RWPE1 (cell line): Measurements from ENCODE around the gene RHOT1.

Experiments used
- CTCF ChIA-PET: fragments of 350-600 bp; sonication (Branson Sonifier 250); formaldehyde crosslinking; extraction: SDS; loops from one replicate; lab custom pipeline; 2021; lab: Yijun Ruan, JAX
- POLR2A ChIA-PET: fragments of 400-600 bp; formaldehyde crosslinking; extraction: SDS; loops from one replicate; lab custom pipeline; 2020; ENCODE audit warnings: antibody characterized with exemption; ENCODE audit not compliant: low non-redundant PET; lab: Yijun Ruan, JAX
- DNase-seq: peaks from one replicate; pipeline ENCODE4 v3.0.0; 2012; ENCODE audit warnings: low spot score
- H3K27ac ChIP-seq: fragments of 450-650 bp; 2 replicates; pipeline ENCODE4 v1.5.1; 2017
- TF ChIP-seq, protein P1 (sequence below): fragments of 450-650 bp; conservative IDR thresholded peaks from 2 replicates; pipeline ENCODE4 v1.5.1; 2017; ENCODE audit warnings: low read depth, mild to moderate bottlenecking

RHOT1 gene

GRCh38 chr17:32264823-32265191 lies 122.5 kb downstream of the RHOT1 start:
- POLR2A ChIA-PET, result no interaction called here
- TF ChIP-seq, protein P1, sequence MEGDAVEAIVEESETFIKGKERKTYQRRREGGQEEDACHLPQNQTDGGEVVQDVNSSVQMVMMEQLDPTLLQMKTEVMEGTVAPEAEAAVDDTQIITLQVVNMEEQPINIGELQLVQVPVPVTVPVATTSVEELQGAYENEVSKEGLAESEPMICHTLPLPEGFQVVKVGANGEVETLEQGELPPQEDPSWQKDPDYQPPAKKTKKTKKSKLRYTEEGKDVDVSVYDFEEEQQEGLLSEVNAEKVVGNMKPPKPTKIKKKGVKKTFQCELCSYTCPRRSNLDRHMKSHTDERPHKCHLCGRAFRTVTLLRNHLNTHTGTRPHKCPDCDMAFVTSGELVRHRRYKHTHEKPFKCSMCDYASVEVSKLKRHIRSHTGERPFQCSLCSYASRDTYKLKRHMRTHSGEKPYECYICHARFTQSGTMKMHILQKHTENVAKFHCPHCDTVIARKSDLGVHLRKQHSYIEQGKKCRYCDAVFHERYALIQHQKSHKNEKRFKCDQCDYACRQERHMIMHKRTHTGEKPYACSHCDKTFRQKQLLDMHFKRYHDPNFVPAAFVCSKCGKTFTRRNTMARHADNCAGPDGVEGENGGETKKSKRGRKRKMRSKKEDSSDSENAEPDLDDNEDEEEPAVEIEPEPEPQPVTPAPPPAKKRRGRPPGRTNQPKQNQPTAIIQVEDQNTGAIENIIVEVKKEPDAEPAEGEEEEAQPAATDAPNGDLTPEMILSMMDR, result no peak
- DNase-seq, result no peak
- CTCF ChIA-PET, result no interaction called here
- H3K27ac ChIP-seq, result no peak overlapping the region

DNA sequence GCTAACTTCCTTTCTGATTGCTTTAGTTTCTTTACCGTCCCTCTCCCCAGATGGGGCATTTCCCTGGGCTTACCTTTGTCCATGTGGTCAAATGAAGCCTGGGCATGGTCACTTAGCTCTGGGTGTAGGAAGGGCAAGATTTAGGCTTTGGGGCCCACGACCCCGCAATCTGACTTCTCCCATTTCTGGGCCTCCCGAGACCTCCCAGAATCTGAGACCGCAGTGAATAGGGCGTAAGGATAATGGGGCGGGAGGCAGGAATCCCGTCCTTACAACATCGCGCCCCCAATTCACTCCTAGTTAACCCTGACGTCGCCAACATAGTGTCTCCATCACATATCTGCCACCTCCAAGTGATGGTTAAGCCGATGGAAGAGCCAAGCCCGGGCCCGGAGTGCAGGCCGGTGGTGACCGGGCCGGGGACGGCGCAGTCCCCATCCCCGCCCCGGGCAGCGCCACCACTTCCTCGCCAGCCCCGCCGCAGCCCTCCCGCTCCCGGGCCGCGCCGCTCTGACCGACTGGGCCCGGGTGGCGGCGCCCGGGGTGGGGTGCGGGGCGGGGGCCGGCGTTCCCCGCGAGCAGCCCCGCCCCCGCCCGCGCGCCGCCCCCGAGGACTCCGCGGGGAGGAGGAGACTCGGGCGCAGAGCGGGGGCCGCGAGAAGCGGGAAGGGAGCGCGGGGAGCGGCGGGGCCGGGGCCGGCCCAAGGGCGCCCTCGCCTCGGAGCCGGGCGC lies 123.1 kb downstream of the RHOT1 start, which contains the start of gene RHBDL3:
Gene RHBDL3 (plus strand): TSS at position 641 of the 732 bp plus-strand sequence. CDS start 358 bp downstream, outside the sequence.
- TF ChIP-seq, protein P1, result no peak
- DNase-seq, result no peak
- POLR2A ChIA-PET, result no interaction called here
- no peak within 1 kb of the TSS for H3K27ac ChIP-seq
- CTCF ChIA-PET, result no interaction called here

GRCh38 chr17:32266051-32266388 lies 123.7 kb downstream of the RHOT1 start:
- ChIA-PET POLR2A (no interaction called here), CTCF (interaction anchor here (0.6 kb wide), 1 partner anchor 13 kb away, joined by 4 read pairs; no protein-coding TSS in a partner anchor)
- no peak for DNase-seq
- no peak overlapping the region for H3K27ac ChIP-seq
- TF ChIP-seq, protein P1, result no peak

- POLR2A ChIA-PET, result no interaction called here
- no peak overlapping the region for H3K27ac ChIP-seq
- no peak for DNase-seq
- TF ChIP-seq, protein P1, result no peak
- CTCF ChIA-PET, result interaction anchor here (0.6 kb wide), 1 partner anchor 12 kb away, joined by 4 read pairs; no protein-coding TSS in a partner anchor
Observed at GRCh38 chr17:32266389-32267301, 124.3 kb downstream of the RHOT1 start.

DNA sequence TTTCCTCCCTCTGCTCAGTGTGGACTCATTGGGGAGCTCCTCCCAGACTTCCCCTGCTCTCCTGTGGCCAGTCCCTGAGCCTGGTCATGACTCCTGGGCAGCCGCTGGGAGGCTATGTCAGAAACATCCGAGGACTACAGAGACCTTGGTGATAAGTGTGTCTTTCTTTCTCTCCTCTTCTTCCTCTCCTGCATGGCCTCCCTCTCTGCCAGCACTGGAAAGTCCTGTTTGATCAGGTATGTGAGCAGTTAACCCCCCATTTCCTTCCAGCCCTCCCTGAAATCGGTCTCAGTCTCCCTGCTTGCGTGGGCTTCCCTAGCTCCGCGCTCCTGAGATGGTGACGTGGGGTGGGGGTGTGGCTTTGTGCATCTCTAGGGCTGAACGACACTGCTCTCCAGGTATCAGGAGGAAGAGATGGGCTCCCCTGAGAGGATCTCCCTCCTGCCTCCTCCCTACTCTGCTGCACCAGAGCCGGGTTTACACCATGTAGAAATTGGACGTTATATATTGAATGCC lies 125.4 kb downstream of the RHOT1 start:
- no peak overlapping the region for H3K27ac ChIP-seq
- ChIA-PET CTCF (interaction anchor here (1.4 kb wide), 1 partner anchor 15 kb away, joined by 8 read pairs; no protein-coding TSS in a partner anchor), POLR2A (no interaction called here)
- DNase-seq, result no peak
- TF ChIP-seq, protein P1, result no peak

DNA sequence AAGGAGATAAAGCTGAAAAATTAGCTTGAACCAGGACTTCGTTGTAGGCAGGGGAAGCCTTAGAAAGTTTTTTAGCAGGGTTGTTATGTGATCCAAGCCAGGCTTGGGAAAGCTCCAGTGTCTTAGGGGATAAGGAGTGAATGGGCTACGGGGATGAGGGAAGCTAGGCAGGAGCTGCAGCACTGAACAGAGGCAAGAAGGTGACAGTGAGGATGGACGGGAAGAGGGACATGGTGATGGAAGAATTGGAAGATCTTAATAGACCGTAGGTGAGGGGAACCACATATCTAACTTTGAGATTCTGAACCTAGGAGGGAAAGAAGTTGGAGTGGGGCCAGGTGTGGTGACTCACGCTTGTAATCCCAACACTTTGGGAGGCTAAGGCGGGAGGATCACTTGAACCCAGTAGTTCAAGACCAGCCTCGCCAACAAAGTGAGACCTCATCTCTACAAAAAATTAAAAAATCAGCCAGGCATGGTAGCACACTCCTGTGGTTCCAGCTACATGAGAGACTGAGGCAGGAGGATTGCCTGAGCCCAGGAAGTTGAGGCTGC lies 126.5 kb downstream of the RHOT1 start:
- CTCF ChIA-PET, result interaction anchor here (1.4 kb wide), 1 partner anchor 16 kb away, joined by 8 read pairs; no protein-coding TSS in a partner anchor
- TF ChIP-seq, protein P1, result no peak
- POLR2A ChIA-PET, result no interaction called here

More for the DNA sequence above, 126.5 kb downstream of the RHOT1 start:
- H3K27ac ChIP-seq, result no peak overlapping the region
- no peak for DNase-seq
